Mesangial cell (primary cell): Measurements from ENCODE around the gene HDGFL1. TPM values are rescaled to one million over a fixed set of nuclear protein-coding genes. Genes with fewer than 3 reads are reported as not detected.

Experiments used
- total RNA-seq: library from RNA; depleted of rRNA; stranded (reverse); fragments of >200 nt; gene quantifications from 2 replicates; pipeline ENCODE4 v1.2.3, GENCODE V29; 2015

The HDGFL1 gene
- total RNA-seq = not detected in 2 replicates

GRCh38 chr6:22569281-22570184 is at the start of gene HDGFL1:
TSS of gene HDGFL1 (plus strand) at chr6:22569566. CDS start at chr6:22569576, 10 bp downstream.

